Stimulated activated CD8-positive, alpha-beta memory T cell treated with anti-CD3 and anti-CD28 coated beads, Interleukin-2, amount 100 ng/mL, for 48 hours (primary cell): ENCODE results near the gene GDA.
"Not testable (repeated sequence)": the region's sequence is repeated elsewhere in the genome, so short reads cannot be mapped to it uniquely, and the experiment has no call there.

Experiments
- DNase-seq, 2 donors: peaks; one replicate each; pipeline ENCODE4 v3.0.0-alpha.2; 2020; ENCODE audit warnings: low read depth in 2 of 2

Gene GDA

GRCh38 chr9:72207278-72207677 lies 58.0 kb downstream of the GDA start:
- no peak for DNase-seq

- no peak for DNase-seq
These were observed 61.3 kb downstream of the GDA start for GRCh38 chr9:72210522-72210921.

- no peak for DNase-seq
These were observed 61.8 kb downstream of the GDA start for GRCh38 chr9:72211047-72211446.

- DNase-seq = no peak
These were observed 64.7 kb downstream of the GDA start for GRCh38 chr9:72213906-72214305.

GRCh38 chr9:72217306-72217842 lies 68.1 kb downstream of the GDA start:
- DNase-seq = no peak

GRCh38 chr9:72220589-72220988 lies 71.3 kb downstream of the GDA start:
- DNase-seq = no peak

GRCh38 chr9:72226146-72226812 lies 77.0 kb downstream of the GDA start:
- no peak for DNase-seq

GRCh38 chr9:72228282-72228681 lies 79.0 kb downstream of the GDA start:
- no peak for DNase-seq

- no peak for DNase-seq
These were observed 83.5 kb downstream of the GDA start for GRCh38 chr9:72232778-72233177.

GRCh38 chr9:72247549-72247948 lies 98.3 kb downstream of the GDA start:
- no peak for DNase-seq

- DNase-seq = no peak
These were observed 102.3 kb downstream of the GDA start for GRCh38 chr9:72251589-72251988.

GRCh38 chr9:72254901-72255545 lies 105.8 kb downstream of the GDA start:
- no peak for DNase-seq

GRCh38 chr9:72255569-72255968 lies 106.3 kb downstream of the GDA start:
- DNase-seq = no peak

- DNase-seq = no peak
These were observed 107.7 kb downstream of the GDA start for GRCh38 chr9:72256931-72257330.

- DNase-seq = no peak
These were observed 108.6 kb downstream of the GDA start for GRCh38 chr9:72257814-72258213.

- no peak for DNase-seq
These were observed 112.8 kb downstream of the GDA start for GRCh38 chr9:72262063-72262462.

- no peak for DNase-seq
These were observed 114.3 kb downstream of the GDA start for GRCh38 chr9:72263572-72263971.

- no peak for DNase-seq
These were observed 119.7 kb downstream of the GDA start for GRCh38 chr9:72268961-72269360.

GRCh38 chr9:72270359-72270758 lies 121.1 kb downstream of the GDA start:
- not testable (repeated sequence) for DNase-seq

GRCh38 chr9:72271613-72272478 lies 122.6 kb downstream of the GDA start:
- DNase-seq = no peak

- no peak for DNase-seq
These were observed 125.2 kb downstream of the GDA start for GRCh38 chr9:72274441-72274840.

- no peak for DNase-seq
These were observed 125.7 kb downstream of the GDA start for GRCh38 chr9:72274916-72275315.
